ENCODE measurements around the gene PSMD10. TPM values are rescaled to one million over a fixed set of nuclear protein-coding genes. Genes with fewer than 3 reads are reported as not detected.

Gene PSMD10
- polyA plus RNA-seq (2011; rRNA removed) (85.3 and 118 TPM in 2 replicates), polyA minus RNA-seq (2011; rRNA and poly(A)+ RNA removed) (26.3 and 32.2 TPM in 2 replicates)

GRCh38 chrX:108091264-108091877, at the start of gene PSMD10, which contains the start of gene ATG4A:
PSMD10 (minus strand) TSS chrX:108091542; CDS start chrX:108091520, 22 bp downstream.
ATG4A (plus strand) TSS chrX:108091778; CDS start chrX:108091827, 49 bp downstream.
- H3K27ac ChIP-seq (ENCODE audit: low read depth, low read length), result peak within 1 kb of the TSS; percentile 87
- TF ChIP-seq, protein P1, sequence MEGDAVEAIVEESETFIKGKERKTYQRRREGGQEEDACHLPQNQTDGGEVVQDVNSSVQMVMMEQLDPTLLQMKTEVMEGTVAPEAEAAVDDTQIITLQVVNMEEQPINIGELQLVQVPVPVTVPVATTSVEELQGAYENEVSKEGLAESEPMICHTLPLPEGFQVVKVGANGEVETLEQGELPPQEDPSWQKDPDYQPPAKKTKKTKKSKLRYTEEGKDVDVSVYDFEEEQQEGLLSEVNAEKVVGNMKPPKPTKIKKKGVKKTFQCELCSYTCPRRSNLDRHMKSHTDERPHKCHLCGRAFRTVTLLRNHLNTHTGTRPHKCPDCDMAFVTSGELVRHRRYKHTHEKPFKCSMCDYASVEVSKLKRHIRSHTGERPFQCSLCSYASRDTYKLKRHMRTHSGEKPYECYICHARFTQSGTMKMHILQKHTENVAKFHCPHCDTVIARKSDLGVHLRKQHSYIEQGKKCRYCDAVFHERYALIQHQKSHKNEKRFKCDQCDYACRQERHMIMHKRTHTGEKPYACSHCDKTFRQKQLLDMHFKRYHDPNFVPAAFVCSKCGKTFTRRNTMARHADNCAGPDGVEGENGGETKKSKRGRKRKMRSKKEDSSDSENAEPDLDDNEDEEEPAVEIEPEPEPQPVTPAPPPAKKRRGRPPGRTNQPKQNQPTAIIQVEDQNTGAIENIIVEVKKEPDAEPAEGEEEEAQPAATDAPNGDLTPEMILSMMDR (IDR thresholded peaks at IDR 0.05; ENCODE audit: low read depth, low read length), result no peak
- peak; percentile 86 for DNase-seq (ENCODE audit: low read depth, low spot score)
- ChIA-PET CTCF (interaction anchor here (0.6 kb wide), 1 partner anchor 142 kb away, joined by 3 read pairs; no protein-coding TSS in a partner anchor), POLR2A (interaction anchor here (0.6 to 0.9 kb wide), 2 partner anchors 32 to 266 kb away, joined by 3 to 4 read pairs; partner anchors contain the start of gene MID2)
- no peaks in the 10 kb centered on the region for H3K9me3 ChIP-seq (ENCODE audit: control insufficient read depth, insufficient read depth, low read length)
- peak within 1 kb of the TSS; percentile 72 for H3K4me3 ChIP-seq (ENCODE audit: low read depth, low read length)
- H3K27me3 ChIP-seq (ENCODE audit: control insufficient read depth, insufficient read depth, low read length), result no peaks in the 10 kb centered on the region

DNA sequence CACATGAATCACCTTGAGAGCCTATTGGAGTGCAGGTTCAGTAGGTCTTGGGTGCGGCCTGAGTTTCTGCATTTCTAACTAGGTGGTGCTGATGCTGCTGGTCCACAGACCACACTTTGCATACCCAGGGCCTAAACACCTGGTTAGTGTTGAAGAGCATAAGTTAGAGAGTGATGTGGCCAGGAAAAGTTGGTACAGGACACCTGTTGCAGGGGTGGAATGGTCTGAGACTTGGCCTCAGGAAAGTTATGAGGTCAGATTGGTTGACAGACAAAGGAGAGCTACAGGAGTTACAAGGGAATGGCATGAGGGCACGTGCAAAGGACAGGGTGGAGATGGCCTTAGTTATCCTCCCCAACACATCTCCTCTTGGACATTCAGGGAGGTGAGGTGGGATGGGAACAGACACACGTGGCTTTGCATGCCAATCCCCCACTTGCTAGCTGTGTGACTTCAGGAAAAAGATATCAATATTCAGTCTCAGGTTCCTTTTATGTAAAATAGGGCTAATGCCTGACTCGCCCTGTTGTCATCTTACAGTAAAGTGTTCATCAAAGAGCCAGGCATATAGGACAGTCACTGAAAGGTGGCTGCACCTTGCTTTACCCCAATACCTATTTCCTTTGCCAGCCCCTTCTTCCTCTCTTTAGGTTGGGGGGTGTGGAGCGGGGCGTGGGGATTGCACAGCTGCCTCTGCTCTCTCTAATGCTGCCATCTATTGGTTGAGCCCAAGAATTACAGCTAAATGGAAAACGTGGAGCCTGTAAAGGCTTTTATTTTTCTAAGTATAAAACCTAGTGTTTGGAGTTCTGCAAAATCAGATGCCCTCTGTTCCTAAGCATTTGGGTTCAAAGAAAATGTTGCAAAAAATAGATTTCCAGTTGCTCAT, 47.7 kb upstream of the PSMD10 start:
- Histone ChIP-seq H3K4me3 (ENCODE audit: low read depth, low read length) (no peak overlapping the region), H3K27me3 (ENCODE audit: control insufficient read depth, insufficient read depth, low read length) (no peaks in the 10 kb centered on the region), H3K27ac (ENCODE audit: low read depth, low read length) (no peak overlapping the region), H3K9me3 (ENCODE audit: control insufficient read depth, insufficient read depth, low read length) (no peaks in the 10 kb centered on the region)
- DNase-seq (ENCODE audit: low read depth, low spot score), result no peak
- ChIA-PET POLR2A (no interaction called here), CTCF (interaction anchor here (0.6 to 0.7 kb wide), 3 partner anchors 22 to 1108 kb away, joined by 3 to 4 read pairs (median 3); no protein-coding TSS in a partner anchor)
- TF ChIP-seq, protein P1 (IDR thresholded peaks at IDR 0.05; ENCODE audit: low read depth, low read length), result peak; percentile 46

DNA sequence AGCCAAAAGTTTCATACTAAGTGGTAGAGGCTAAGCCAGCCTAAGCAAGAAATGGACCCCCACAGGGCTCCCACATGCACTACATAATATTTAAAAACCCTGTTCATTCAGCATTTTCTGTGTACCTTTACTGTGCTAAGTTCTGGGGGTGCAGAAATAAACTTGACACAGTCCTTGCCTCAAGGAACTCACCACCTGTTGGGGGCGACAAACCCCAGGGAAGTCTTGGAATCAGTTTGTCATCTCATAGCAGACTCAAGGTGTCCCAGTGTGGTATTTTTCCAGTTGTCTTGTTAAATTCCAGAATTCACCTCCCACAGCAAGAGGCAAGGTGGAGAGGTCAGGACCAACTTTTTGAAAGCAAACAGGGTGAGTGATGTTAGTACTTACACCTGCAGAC, 43.4 kb upstream of the PSMD10 start:
- POLR2A ChIA-PET, result no interaction called here
- DNase-seq (ENCODE audit: low read depth, low spot score), result no peak
- no peak overlapping the region for H3K27ac ChIP-seq (ENCODE audit: low read depth, low read length)
- TF ChIP-seq, protein P1 (IDR thresholded peaks at IDR 0.05; ENCODE audit: low read depth, low read length), result no peak
- H3K9me3 ChIP-seq (ENCODE audit: control insufficient read depth, insufficient read depth, low read length), result no peaks in the 10 kb centered on the region
- no peak overlapping the region for H3K4me3 ChIP-seq (ENCODE audit: low read depth, low read length)
- H3K27me3 ChIP-seq (ENCODE audit: control insufficient read depth, insufficient read depth, low read length), result no peaks in the 10 kb centered on the region
- CTCF ChIA-PET, result no interaction called here

GRCh38 chrX:108132876-108133275, 41.5 kb upstream of the PSMD10 start:
- no peak overlapping the region for H3K4me3 ChIP-seq (ENCODE audit: low read depth, low read length)
- no peak for DNase-seq (ENCODE audit: low read depth, low spot score)
- H3K27me3 ChIP-seq (ENCODE audit: control insufficient read depth, insufficient read depth, low read length), result no peaks in the 10 kb centered on the region
- H3K9me3 ChIP-seq (ENCODE audit: control insufficient read depth, insufficient read depth, low read length), result no peaks in the 10 kb centered on the region
- TF ChIP-seq, protein P1 (IDR thresholded peaks at IDR 0.05; ENCODE audit: low read depth, low read length), result no peak
- H3K27ac ChIP-seq (ENCODE audit: low read depth, low read length), result no peak overlapping the region
- ChIA-PET CTCF (no interaction called here), POLR2A (no interaction called here)

All from AG04450 (cell line).